ENCODE measurements around the gene AK4. TPM values are rescaled to one million over a fixed set of nuclear protein-coding genes. Genes with fewer than 3 reads are reported as not detected.
"Not testable (repeated sequence)": the region's sequence is repeated elsewhere in the genome, so short reads cannot be mapped to it uniquely, and the experiment has no call there.

The AK4 gene
- total RNA-seq, 1 experiment from 2014 or later: 131 TPM

- Mint-ChIP-seq H3K36me3 (ENCODE audit: insufficient read depth, unreplicated experiment) (peaks cover 19% of the 10 kb centered on the region), H3K27ac (ENCODE audit: unreplicated experiment) (no peak overlapping the region), H3K27me3 (ENCODE audit: insufficient read depth, unreplicated experiment) (no peaks in the 10 kb centered on the region), H3K4me1 (ENCODE audit: low read depth, unreplicated experiment) (peaks cover 20% of the 10 kb centered on the region), H3K4me3 (ENCODE audit: unreplicated experiment) (peak overlapping the region; percentile 35), H3K9me3 (ENCODE audit: unreplicated experiment) (no peaks in the 10 kb centered on the region)
- BruUV-seq (replicated peaks): no TSS peak
- TF ChIP-seq CTCF (IDR thresholded peaks at IDR 0.05; ENCODE audit: insufficient read depth in 1 of 2, low read depth in 1 of 2, low read length in 1 of 2, severe bottlenecking in 1 of 2, unreplicated experiment in 1 of 2): no peak
- no peak for DNase-seq
- no peaks in the 10 kb centered on the region for H3K27me3 ChIP-seq (replicated peaks; ENCODE audit: control insufficient read depth, insufficient read depth, low read length)
- ChIA-PET CTCF (interaction anchor here (0.6 to 1.7 kb wide), 3 partner anchors 55 to 112 kb away, joined by 3 to 7 read pairs (median 6); no protein-coding TSS in a partner anchor), POLR2A (interaction anchor here (0.7 to 1.0 kb wide), 2 partner anchors 10 to 12 kb away, joined by 3 read pairs; no protein-coding TSS in a partner anchor)
- H3K4me1 ChIP-seq: peaks cover 44% of the 10 kb centered on the region
- intact Hi-C loops (cut with micrococcal nuclease; ENCODE audit: unreplicated experiment): no loop called here
- H3K9me3 ChIP-seq: no peaks in the 10 kb centered on the region
- H3K36me3 ChIP-seq (ENCODE audit: control insufficient read depth, insufficient read depth, low read length): no peaks in the 10 kb centered on the region; the same call in 1 of the 2 replicates
- no peak overlapping the region for H3K4me3 ChIP-seq (ENCODE audit: low read depth, low read length)
Measured at GRCh38 chr1:65159801-65160523, 12.0 kb downstream of the AK4 start.

DNA sequence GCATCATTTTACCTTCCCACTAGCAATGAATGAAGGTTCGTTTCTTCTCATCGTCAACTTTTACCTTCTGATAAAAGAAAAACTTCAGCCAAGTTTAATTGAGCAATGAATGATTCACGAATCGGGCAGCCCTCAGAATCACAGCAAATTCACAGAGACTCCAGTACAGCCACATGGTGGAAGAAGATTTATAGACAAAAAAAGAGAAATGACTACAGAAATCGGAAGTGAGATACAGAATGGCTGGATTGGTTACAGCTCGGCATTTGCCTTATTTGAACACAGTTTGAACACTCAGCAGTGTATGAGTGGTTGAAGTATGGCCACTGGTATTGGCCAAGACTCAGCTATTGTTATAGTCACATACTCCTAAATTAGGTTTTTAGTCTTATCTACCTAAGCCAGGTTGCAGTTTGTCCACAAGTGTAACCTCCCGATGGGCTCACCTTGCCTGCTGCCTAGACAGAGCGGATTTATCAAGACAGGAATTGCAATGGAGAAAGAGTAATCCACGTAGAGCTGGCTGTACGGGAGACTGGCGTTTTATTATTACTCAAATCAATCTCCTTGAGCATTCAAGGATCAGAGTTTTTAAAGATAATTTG is 15.3 kb downstream of the AK4 start:
- H3K27me3 Mint-ChIP-seq (ENCODE audit: insufficient read depth, unreplicated experiment): no peaks in the 10 kb centered on the region
- POLR2A ChIA-PET: interaction anchor here (0.6 kb wide), 1 partner anchor 223 kb away, joined by 3 read pairs; no protein-coding TSS in a partner anchor
- no peak overlapping the region for H3K27ac Mint-ChIP-seq (ENCODE audit: unreplicated experiment)
- TF ChIP-seq CTCF (IDR thresholded peaks at IDR 0.05; ENCODE audit: insufficient read depth in 1 of 2, low read depth in 1 of 2, low read length in 1 of 2, severe bottlenecking in 1 of 2, unreplicated experiment in 1 of 2): no peak
- H3K4me1 Mint-ChIP-seq (ENCODE audit: low read depth, unreplicated experiment): peaks cover 31% of the 10 kb centered on the region
- CTCF ChIA-PET: no interaction called here
- BruUV-seq (replicated peaks): no TSS peak
- Histone ChIP-seq H3K4me1 (peaks cover 32% of the 10 kb centered on the region), H3K4me3 (ENCODE audit: low read depth, low read length) (no peak overlapping the region), H3K9me3 (no peaks in the 10 kb centered on the region), H3K27me3 (replicated peaks; ENCODE audit: control insufficient read depth, insufficient read depth, low read length) (no peaks in the 10 kb centered on the region), H3K36me3 (ENCODE audit: control insufficient read depth, insufficient read depth, low read length) (no peaks in the 10 kb centered on the region)
- no peak overlapping the region for H3K4me3 Mint-ChIP-seq (ENCODE audit: unreplicated experiment)
- peaks cover 19% of the 10 kb centered on the region for H3K36me3 Mint-ChIP-seq (ENCODE audit: insufficient read depth, unreplicated experiment)
- no peaks in the 10 kb centered on the region for H3K9me3 Mint-ChIP-seq (ENCODE audit: unreplicated experiment)
- DNase-seq: no peak
- intact Hi-C loops (cut with micrococcal nuclease; ENCODE audit: unreplicated experiment): no loop called here

DNA sequence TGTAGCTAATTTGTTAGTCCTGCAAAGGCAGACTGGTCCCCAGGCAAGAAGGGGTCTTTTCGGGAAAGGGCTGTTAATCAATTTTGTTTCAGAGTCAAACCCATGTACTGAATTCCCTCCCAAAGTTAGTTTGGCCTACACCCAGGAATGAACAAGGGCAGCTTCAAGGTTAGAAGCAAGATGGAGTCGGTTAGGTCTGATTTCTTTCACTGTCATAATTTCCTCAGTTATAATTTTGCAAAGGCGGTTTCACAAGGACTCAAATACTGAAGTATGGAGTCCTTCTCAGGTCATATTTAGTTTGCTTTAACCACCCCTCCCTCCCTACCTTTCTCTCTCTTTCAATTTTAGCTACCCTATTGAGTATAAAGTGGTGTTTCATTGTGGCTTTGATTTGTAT is 16.1 kb downstream of the AK4 start:
- Mint-ChIP-seq H3K27ac (ENCODE audit: unreplicated experiment) (peak overlapping the region; percentile 35), H3K36me3 (ENCODE audit: insufficient read depth, unreplicated experiment) (peaks cover 19% of the 10 kb centered on the region), H3K4me1 (ENCODE audit: low read depth, unreplicated experiment) (peaks cover 32% of the 10 kb centered on the region)
- DNase-seq; H3K9me3 ChIP-seq; H3K27me3 ChIP-seq (replicated peaks; ENCODE audit: control insufficient read depth, insufficient read depth, low read length); BruUV-seq (replicated peaks); H3K36me3 ChIP-seq (ENCODE audit: control insufficient read depth, insufficient read depth, low read length); H3K4me3 Mint-ChIP-seq (ENCODE audit: unreplicated experiment); H3K9me3 Mint-ChIP-seq (ENCODE audit: unreplicated experiment); CTCF ChIA-PET; H3K4me3 ChIP-seq (ENCODE audit: low read depth, low read length); H3K27me3 Mint-ChIP-seq (ENCODE audit: insufficient read depth, unreplicated experiment); intact Hi-C loops (cut with micrococcal nuclease; ENCODE audit: unreplicated experiment): not testable (repeated sequence)
- POLR2A ChIA-PET: interaction anchor here (0.6 kb wide), 1 partner anchor 222 kb away, joined by 3 read pairs; no protein-coding TSS in a partner anchor
- H3K4me1 ChIP-seq: peaks cover 31% of the 10 kb centered on the region
